ENCODE measurements around the gene AGMO.

AGMO gene

DNA sequence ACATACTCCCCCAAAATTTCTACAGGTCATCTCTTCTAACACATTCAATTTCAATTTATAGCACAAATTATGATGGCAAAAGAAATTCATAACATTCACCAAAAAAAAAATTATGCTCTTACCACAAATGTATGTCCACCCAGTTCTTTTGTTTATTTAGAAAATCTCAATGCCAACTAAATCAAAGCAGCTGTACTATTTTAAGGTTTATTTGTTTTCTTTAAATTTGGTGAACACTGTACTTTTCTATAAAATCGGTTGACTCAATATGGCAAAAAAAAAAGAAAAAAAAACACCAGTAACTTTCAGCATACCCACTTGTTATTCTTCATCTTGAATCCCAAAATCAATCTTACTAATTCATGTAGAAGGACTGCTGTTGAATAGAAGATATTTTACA is 225.7 kb downstream of the AGMO start:
- H3K9me3 ChIP-seq (ENCODE audit: control insufficient read depth in 1 of 2, low read length in 2 of 2): no peaks in the 10 kb centered on the region
- no peak overlapping the region for H3K9ac ChIP-seq (ENCODE audit: low read depth in 1 of 2, low read length in 2 of 2)
- H3K4me3 ChIP-seq (ENCODE audit: low read depth in 1 of 2, low read length in 2 of 2): no peak overlapping the region
- no peak overlapping the region for H3K27ac ChIP-seq (ENCODE audit: low read depth, low read length)
- H3K36me3 ChIP-seq (ENCODE audit: control insufficient read depth in 1 of 2, insufficient read depth in 2 of 2, low read length in 2 of 2): no peaks in the 10 kb centered on the region
- H3K27me3 ChIP-seq (ENCODE audit: control insufficient read depth in 1 of 2, insufficient read depth in 2 of 2, low read length in 2 of 2): no peaks in the 10 kb centered on the region
- no peaks in the 10 kb centered on the region for H3K4me1 ChIP-seq (ENCODE audit: control insufficient read depth in 1 of 2, insufficient read depth in 2 of 2, low read length in 2 of 2)

DNA sequence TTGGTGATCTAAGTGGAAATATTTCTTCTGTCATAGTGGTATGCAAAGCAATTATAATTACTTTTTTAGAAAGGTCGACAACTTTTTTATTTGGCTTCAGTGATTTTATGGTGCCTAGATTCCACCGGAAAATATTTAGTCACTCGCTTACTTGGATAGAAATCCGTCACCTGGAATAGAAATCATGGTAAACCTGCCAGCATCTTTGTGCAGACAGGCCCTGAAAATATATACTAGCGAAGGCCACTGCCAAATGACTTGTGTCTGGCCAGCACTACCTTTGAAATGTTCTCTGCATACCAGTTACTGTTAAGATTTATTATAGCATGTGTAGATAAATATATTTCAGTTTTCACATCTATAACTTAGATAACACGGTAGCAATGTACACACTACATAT is 226.4 kb downstream of the AGMO start:
- no peaks in the 10 kb centered on the region for H3K36me3 ChIP-seq (ENCODE audit: control insufficient read depth in 1 of 2, insufficient read depth in 2 of 2, low read length in 2 of 2)

DNA sequence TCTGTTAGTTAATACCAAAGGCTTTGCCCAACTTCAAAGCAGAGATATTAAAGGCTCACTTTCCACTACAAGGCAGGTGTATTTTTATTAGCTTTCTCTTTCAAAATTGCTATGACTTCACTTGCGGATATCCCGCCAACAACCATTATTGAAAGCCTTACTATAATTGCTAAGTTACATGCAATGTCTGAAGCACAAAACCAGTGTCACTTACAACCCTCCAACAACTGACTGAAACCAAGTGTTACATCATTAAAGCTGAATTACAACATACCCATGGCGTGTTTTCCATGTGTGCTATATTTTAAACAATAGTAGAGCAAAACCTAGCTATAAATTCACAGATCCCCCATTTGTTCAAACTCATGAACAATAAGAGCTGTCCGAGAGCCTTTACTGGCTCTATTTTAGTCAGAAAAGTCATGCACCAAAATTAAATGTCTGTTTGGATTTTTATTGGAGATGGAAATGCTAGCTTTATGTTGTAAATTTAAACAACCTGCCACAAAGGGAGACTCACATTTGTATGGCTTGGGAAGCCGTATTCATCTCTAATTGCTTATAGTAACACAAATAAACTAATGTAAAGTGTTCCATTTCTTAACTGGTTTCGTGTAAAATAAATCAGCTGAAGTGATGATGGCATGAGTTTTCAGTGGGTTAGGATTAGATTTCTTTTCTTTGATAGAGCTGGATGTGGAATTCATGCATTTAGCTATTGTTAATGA is 227.1 kb downstream of the AGMO start:
- Histone ChIP-seq H3K9me3 (ENCODE audit: control insufficient read depth in 1 of 2, low read length in 2 of 2) (no peaks in the 10 kb centered on the region), H3K36me3 (ENCODE audit: control insufficient read depth in 1 of 2, insufficient read depth in 2 of 2, low read length in 2 of 2) (no peaks in the 10 kb centered on the region), H3K9ac (ENCODE audit: low read depth in 1 of 2, low read length in 2 of 2) (no peak overlapping the region), H3K4me1 (ENCODE audit: control insufficient read depth in 1 of 2, insufficient read depth in 2 of 2, low read length in 2 of 2) (no peaks in the 10 kb centered on the region), H3K4me3 (ENCODE audit: low read depth in 1 of 2, low read length in 2 of 2) (no peak overlapping the region), H3K27me3 (ENCODE audit: control insufficient read depth in 1 of 2, insufficient read depth in 2 of 2, low read length in 2 of 2) (no peaks in the 10 kb centered on the region), H3K27ac (ENCODE audit: low read depth, low read length) (no peak overlapping the region)

More for the DNA sequence above, 226.4 kb downstream of the AGMO start:
- Histone ChIP-seq H3K9ac (ENCODE audit: low read depth in 1 of 2, low read length in 2 of 2) (no peak overlapping the region), H3K4me3 (ENCODE audit: low read depth in 1 of 2, low read length in 2 of 2) (no peak overlapping the region), H3K9me3 (ENCODE audit: control insufficient read depth in 1 of 2, low read length in 2 of 2) (no peaks in the 10 kb centered on the region), H3K4me1 (ENCODE audit: control insufficient read depth in 1 of 2, insufficient read depth in 2 of 2, low read length in 2 of 2) (no peaks in the 10 kb centered on the region), H3K27ac (ENCODE audit: low read depth, low read length) (no peak overlapping the region), H3K27me3 (ENCODE audit: control insufficient read depth in 1 of 2, insufficient read depth in 2 of 2, low read length in 2 of 2) (no peaks in the 10 kb centered on the region)

DNA sequence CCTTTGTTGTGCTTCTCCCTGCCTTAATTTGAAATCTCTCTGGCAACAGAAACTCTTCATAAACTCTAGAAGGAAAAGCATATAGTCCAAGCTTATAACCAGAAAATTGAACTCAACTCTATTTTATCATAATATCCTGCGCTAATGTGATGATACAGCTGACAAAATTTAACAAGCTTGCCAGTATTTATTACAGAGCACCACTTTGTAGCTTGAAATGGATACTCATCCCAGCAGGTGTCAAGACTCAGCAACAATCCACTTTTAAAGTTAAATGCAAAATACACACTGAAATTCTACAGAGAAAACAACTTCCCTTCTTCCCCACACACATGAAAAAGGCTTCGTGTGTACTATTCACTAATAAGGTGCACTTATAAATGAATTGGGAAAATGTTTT is 228.9 kb downstream of the AGMO start:
- Histone ChIP-seq H3K27ac (ENCODE audit: low read depth, low read length) (no peak overlapping the region), H3K27me3 (ENCODE audit: control insufficient read depth in 1 of 2, insufficient read depth in 2 of 2, low read length in 2 of 2) (no peaks in the 10 kb centered on the region), H3K9ac (ENCODE audit: low read depth in 1 of 2, low read length in 2 of 2) (no peak overlapping the region), H3K4me1 (ENCODE audit: control insufficient read depth in 1 of 2, insufficient read depth in 2 of 2, low read length in 2 of 2) (no peaks in the 10 kb centered on the region), H3K9me3 (ENCODE audit: control insufficient read depth in 1 of 2, low read length in 2 of 2) (no peaks in the 10 kb centered on the region), H3K4me3 (ENCODE audit: low read depth in 1 of 2, low read length in 2 of 2) (no peak overlapping the region), H3K36me3 (ENCODE audit: control insufficient read depth in 1 of 2, insufficient read depth in 2 of 2, low read length in 2 of 2) (no peaks in the 10 kb centered on the region)

DNA sequence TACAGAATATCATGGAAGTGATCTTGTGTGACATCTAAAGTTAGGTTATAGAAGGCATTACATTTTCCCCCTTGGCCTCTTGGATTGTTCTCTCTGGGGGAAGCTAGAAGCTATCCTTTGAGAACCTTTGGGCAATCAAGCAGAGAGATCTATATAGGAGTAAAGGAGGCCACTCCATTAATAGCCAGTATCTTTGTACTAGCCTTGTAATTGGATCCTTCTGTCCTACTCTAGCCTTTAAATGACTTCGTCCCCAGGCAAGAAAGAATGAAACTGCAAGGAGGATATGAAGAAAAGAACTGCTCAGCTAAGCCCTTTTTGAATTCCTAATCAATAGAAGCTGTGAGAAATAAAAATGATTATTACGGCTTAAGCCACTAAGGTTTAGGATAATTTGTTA is 230.9 kb downstream of the AGMO start:
- Histone ChIP-seq H3K9me3 (ENCODE audit: control insufficient read depth in 1 of 2, low read length in 2 of 2) (no peaks in the 10 kb centered on the region), H3K4me3 (ENCODE audit: low read depth in 1 of 2, low read length in 2 of 2) (no peak overlapping the region), H3K27me3 (ENCODE audit: control insufficient read depth in 1 of 2, insufficient read depth in 2 of 2, low read length in 2 of 2) (no peaks in the 10 kb centered on the region), H3K36me3 (ENCODE audit: control insufficient read depth in 1 of 2, insufficient read depth in 2 of 2, low read length in 2 of 2) (no peaks in the 10 kb centered on the region), H3K9ac (ENCODE audit: low read depth in 1 of 2, low read length in 2 of 2) (no peak overlapping the region), H3K27ac (ENCODE audit: low read depth, low read length) (no peak overlapping the region), H3K4me1 (ENCODE audit: control insufficient read depth in 1 of 2, insufficient read depth in 2 of 2, low read length in 2 of 2) (no peaks in the 10 kb centered on the region)

- no peaks in the 10 kb centered on the region for H3K4me1 ChIP-seq (ENCODE audit: control insufficient read depth in 1 of 2, insufficient read depth in 2 of 2, low read length in 2 of 2)
- no peaks in the 10 kb centered on the region for H3K9me3 ChIP-seq (ENCODE audit: control insufficient read depth in 1 of 2, low read length in 2 of 2)
- H3K27me3 ChIP-seq (ENCODE audit: control insufficient read depth in 1 of 2, insufficient read depth in 2 of 2, low read length in 2 of 2): no peaks in the 10 kb centered on the region
- H3K9ac ChIP-seq (ENCODE audit: low read depth in 1 of 2, low read length in 2 of 2): no peak overlapping the region
- no peaks in the 10 kb centered on the region for H3K36me3 ChIP-seq (ENCODE audit: control insufficient read depth in 1 of 2, insufficient read depth in 2 of 2, low read length in 2 of 2)
- H3K27ac ChIP-seq (ENCODE audit: low read depth, low read length): no peak overlapping the region
- H3K4me3 ChIP-seq (ENCODE audit: low read depth in 1 of 2, low read length in 2 of 2): no peak overlapping the region
Observed at GRCh38 chr7:15327001-15327400, 234.8 kb downstream of the AGMO start.

DNA sequence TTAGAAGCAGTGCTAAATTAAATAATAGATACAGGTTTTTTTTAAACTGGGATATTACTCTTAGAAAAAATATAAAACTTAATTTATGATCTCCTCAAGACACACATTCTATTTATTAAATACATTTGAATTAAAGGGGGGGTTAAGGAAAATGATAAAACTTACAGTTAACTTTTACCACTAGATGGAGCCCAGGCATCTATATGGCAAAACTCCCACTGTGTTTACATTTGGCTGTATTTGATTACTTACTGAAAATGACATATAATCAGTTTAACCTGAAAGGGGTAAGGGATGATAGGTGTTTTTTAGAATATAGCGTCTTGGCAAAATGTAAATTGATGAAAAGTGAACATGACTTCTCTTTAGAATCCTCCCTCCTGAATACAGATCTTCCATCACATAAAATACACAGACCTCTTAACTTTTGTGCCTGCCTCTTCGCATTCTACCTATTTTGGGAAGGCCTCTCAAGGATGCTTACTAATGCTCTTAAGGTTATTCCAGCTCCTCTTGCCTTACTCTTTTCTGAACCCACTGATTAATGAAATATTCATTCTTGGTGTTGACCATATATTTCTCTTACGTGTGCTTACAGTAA is 235.7 kb downstream of the AGMO start:
- H3K9me3 ChIP-seq (ENCODE audit: control insufficient read depth in 1 of 2, low read length in 2 of 2): no peaks in the 10 kb centered on the region
- no peak overlapping the region for H3K4me3 ChIP-seq (ENCODE audit: low read depth in 1 of 2, low read length in 2 of 2)
- H3K36me3 ChIP-seq (ENCODE audit: control insufficient read depth in 1 of 2, insufficient read depth in 2 of 2, low read length in 2 of 2): no peaks in the 10 kb centered on the region
- H3K27ac ChIP-seq (ENCODE audit: low read depth, low read length): no peak overlapping the region
- H3K4me1 ChIP-seq (ENCODE audit: control insufficient read depth in 1 of 2, insufficient read depth in 2 of 2, low read length in 2 of 2): no peaks in the 10 kb centered on the region
- H3K9ac ChIP-seq (ENCODE audit: low read depth in 1 of 2, low read length in 2 of 2): no peak overlapping the region
- no peaks in the 10 kb centered on the region for H3K27me3 ChIP-seq (ENCODE audit: control insufficient read depth in 1 of 2, insufficient read depth in 2 of 2, low read length in 2 of 2)

DNA sequence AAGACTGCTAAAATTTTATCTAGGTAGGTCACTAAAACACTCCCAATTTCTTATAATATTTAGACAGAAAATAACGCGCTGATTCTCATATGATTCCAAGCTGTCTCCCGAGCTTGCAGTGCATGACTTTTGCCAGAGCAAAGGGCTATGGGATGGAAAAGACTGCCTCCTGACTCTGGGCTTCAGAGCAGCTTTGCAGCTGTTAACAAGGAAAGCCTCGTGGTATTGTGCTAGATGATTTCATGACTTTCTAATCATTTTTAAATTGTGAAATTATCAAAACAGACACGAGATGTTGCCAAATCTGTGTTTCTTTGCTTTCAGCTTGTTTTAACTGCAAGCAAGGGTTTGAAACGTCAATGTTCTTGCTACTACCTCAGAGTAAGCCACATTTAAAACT is 238.3 kb downstream of the AGMO start:
- no peak overlapping the region for H3K27ac ChIP-seq (ENCODE audit: low read depth, low read length)
- H3K9ac ChIP-seq (ENCODE audit: low read depth in 1 of 2, low read length in 2 of 2): no peak overlapping the region
- H3K9me3 ChIP-seq (ENCODE audit: control insufficient read depth in 1 of 2, low read length in 2 of 2): no peaks in the 10 kb centered on the region
- H3K4me1 ChIP-seq (ENCODE audit: control insufficient read depth in 1 of 2, insufficient read depth in 2 of 2, low read length in 2 of 2): no peaks in the 10 kb centered on the region
- no peak overlapping the region for H3K4me3 ChIP-seq (ENCODE audit: low read depth in 1 of 2, low read length in 2 of 2)
- no peaks in the 10 kb centered on the region for H3K27me3 ChIP-seq (ENCODE audit: control insufficient read depth in 1 of 2, insufficient read depth in 2 of 2, low read length in 2 of 2)
- H3K36me3 ChIP-seq (ENCODE audit: control insufficient read depth in 1 of 2, insufficient read depth in 2 of 2, low read length in 2 of 2): no peaks in the 10 kb centered on the region

DNA sequence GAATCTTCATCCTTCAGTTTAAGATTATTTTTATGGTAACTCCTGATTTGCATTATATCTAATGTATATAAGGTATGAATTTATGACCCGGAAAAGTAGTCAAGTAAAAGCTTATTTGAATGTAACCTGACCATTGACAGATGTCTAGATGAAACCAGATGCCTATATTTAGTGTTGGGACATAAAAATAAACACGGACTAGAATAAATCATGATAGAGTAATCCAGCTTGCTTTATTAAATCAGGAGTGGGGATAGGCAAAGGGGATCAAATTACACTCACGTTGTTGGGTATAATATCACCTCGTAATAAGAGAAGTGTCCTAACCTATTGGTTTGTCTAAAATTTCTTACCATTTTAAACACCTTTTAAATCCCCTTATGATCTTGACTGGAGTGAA is 244.6 kb downstream of the AGMO start:
- Histone ChIP-seq H3K9me3 (ENCODE audit: control insufficient read depth in 1 of 2, low read length in 2 of 2) (no peaks in the 10 kb centered on the region), H3K27ac (ENCODE audit: low read depth, low read length) (no peak overlapping the region), H3K36me3 (ENCODE audit: control insufficient read depth in 1 of 2, insufficient read depth in 2 of 2, low read length in 2 of 2) (no peaks in the 10 kb centered on the region), H3K9ac (ENCODE audit: low read depth in 1 of 2, low read length in 2 of 2) (no peak overlapping the region), H3K4me1 (ENCODE audit: control insufficient read depth in 1 of 2, insufficient read depth in 2 of 2, low read length in 2 of 2) (no peaks in the 10 kb centered on the region), H3K4me3 (ENCODE audit: low read depth in 1 of 2, low read length in 2 of 2) (no peak overlapping the region), H3K27me3 (ENCODE audit: control insufficient read depth in 1 of 2, insufficient read depth in 2 of 2, low read length in 2 of 2) (no peaks in the 10 kb centered on the region)

DNA sequence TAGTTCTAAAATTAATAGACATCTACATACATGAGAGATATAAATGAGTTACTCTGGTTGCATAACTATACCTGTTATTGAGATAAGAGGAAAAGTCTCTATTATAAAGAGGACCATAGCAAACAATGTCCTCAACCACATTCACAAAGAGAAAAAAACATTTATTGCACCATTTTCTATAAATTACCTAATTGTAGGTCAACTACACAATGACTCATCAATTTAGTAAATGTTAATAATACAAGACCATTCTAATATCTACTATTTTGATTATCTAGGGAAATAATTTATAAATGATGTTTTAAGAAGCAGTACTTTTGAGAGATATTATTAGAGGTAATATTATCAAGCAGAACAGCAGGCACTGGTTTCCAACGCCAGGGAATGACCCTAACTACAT is 246.1 kb downstream of the AGMO start:
- Histone ChIP-seq H3K4me1 (ENCODE audit: control insufficient read depth in 1 of 2, insufficient read depth in 2 of 2, low read length in 2 of 2) (no peaks in the 10 kb centered on the region), H3K4me3 (ENCODE audit: low read depth in 1 of 2, low read length in 2 of 2) (no peak overlapping the region)

More for the DNA sequence above, 246.1 kb downstream of the AGMO start:
- no peak overlapping the region for H3K9ac ChIP-seq (ENCODE audit: low read depth in 1 of 2, low read length in 2 of 2)
- H3K9me3 ChIP-seq (ENCODE audit: control insufficient read depth in 1 of 2, low read length in 2 of 2): no peaks in the 10 kb centered on the region
- H3K36me3 ChIP-seq (ENCODE audit: control insufficient read depth in 1 of 2, insufficient read depth in 2 of 2, low read length in 2 of 2): no peaks in the 10 kb centered on the region
- no peaks in the 10 kb centered on the region for H3K27me3 ChIP-seq (ENCODE audit: control insufficient read depth in 1 of 2, insufficient read depth in 2 of 2, low read length in 2 of 2)
- no peak overlapping the region for H3K27ac ChIP-seq (ENCODE audit: low read depth, low read length)
